NCI-H146 (cell line): ENCODE results near the gene PLCB4.
"Not testable (repeated sequence)": the region's sequence is repeated elsewhere in the genome, so short reads cannot be mapped to it uniquely, and the experiment has no call there.

Experiments used
- DNase-seq: peaks from one replicate; lab custom pipeline; 2025; lab: John Stamatoyannopoulos, UW

Gene PLCB4

DNA sequence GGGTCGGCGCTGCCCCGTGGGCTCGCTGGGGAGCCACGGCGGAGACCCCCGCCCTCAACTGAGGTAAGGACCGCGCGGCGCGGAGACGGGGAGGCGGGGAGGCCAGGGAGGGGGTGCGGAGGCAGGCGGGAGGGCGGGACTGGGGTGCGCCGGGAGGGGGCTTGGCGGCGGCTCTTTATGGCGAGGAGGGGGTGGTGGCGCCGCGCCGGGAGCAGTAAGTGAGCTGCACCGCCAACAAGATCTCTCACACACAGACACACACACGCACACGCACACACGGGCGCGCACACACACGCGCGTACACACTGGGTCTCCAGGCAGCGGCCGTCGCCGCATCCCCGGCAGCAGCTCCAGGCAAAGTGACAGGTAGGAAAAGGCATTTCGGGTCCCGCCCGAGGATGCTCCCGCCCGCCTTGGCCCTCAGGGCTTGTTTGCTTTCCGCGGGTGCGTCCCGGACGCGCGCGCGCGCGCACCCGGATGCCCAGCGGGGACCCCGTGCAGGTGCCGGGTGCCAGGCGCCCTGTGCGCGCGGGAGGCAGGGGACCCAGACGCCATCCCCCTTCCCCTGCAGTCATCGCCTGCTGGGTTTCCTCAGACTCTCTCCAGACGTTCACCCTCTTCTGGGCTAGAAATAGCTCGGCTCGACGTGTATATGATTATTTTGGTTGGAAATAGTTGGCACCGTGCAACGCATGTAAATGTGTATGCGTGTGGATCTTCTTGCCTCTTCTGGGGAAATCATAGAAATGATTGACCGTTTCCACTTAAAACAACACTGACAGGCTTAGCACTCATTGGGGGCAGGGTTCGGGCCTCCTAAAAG is at the start of gene PLCB4:
TSS of gene PLCB4 (plus strand) at position 247 of the 823 bp plus-strand sequence. CDS start 238,728 bp downstream, outside the sequence.
- DNase-seq = peak; percentile 93

DNA sequence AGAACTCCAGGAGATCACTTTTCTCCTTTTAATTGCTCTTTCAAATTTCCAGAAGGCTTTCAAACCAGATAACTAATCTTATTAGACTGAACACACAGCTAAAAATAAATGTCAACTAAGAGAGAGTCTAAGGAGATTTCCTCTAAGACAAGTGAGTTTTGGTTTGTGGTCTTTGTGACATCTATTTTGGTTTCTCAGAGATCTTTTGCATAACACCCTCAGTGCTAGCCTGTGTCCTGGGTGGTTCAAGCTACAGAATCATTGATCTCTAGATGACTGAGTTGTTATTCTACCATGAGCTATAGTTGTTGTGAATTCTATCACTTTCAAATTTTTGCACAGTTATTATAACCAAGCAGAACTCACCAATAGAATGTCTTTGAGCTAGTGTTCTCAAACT is 49.1 kb upstream of the PLCB4 start:
- no peak for DNase-seq

DNA sequence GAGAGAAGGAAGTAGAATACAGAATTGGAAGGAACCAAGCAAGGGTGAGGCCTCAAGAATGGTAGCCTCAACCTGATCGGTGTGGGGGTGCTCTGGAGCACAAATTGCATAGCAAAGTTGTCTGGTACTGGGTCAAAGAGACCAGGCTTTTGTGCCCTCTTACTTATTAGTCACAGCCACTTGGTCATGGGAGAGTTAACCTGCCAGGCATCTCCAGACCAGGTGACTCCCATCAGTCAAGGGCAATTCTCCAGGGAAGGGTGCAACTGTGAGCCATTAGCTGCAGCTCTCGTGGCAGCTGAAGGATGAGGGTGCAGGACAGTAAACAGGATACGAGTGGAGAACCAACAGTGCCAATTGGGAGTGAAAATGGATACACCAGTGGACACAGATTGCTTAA is 47.7 kb upstream of the PLCB4 start:
- no peak for DNase-seq

DNA sequence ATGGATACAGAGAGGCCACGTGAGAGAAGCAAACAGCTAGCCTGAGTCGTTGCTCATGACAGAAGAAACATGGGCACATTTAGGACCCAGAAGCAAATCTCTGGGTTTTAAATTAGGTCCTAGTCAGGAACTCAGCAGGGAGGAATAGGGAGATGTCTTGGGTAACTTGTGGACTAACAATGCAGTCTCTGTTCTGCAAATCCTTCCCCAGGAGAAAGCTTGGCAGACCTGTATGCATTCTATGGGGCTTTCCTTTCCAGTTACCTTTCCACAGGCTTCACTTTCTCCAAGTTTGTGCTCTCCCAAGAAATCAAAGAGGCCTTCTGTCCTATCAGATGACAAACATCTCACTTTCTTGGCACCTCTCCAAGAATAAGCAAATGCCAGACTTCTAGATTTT is 47.2 kb upstream of the PLCB4 start:
- DNase-seq = no peak

DNA sequence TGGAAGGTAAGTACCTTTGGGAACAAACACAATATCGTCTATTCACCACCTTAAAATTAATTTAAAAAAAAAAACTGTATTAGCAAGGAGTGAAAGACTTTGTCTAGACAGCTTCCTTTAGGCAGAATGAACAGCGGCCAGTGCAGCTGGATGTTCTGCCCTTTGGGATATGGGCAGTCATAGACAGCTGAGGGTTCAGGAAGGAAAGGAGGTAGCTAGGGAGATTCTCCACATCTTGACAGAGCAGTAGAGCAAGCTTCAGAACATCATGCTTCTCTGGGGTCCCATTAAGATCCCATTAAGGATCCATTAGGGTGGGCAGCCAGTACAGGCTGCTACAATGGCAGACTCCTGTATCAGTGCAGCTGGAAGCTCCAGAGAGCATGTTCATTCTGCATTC is 46.5 kb upstream of the PLCB4 start:
- no peak for DNase-seq

DNA sequence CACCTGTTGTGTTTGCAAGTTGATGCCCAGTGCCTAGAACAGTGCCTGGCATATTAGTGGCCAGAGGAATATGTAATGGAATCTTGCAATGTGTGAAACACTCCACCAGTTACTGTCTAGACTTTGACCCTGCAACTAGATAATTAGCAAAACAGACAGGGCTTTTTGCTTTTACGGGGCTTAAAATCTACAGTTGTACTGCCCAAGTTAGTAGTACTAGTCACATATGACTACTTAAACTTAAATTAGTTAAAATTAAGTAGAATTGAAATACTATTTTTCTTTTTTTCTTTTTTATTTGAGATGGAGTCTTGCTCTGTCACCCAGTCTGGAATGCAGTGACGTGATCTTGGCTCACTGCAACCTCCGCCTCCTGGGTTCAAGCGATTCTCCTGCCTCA is 44.3 kb upstream of the PLCB4 start:
- DNase-seq = no peak

GRCh38 chr20:9025011-9025410 is 43.9 kb upstream of the PLCB4 start:
- DNase-seq = no peak

GRCh38 chr20:9025643-9026042 is 43.2 kb upstream of the PLCB4 start:
- DNase-seq = no peak

- DNase-seq = no peak
These were observed 41.3 kb upstream of the PLCB4 start for GRCh38 chr20:9027626-9028025.

GRCh38 chr20:9028419-9028818 is 40.5 kb upstream of the PLCB4 start:
- DNase-seq = no peak

GRCh38 chr20:9031991-9032390 is 36.9 kb upstream of the PLCB4 start:
- no peak for DNase-seq

- DNase-seq = no peak
These were observed 36.1 kb upstream of the PLCB4 start for GRCh38 chr20:9032758-9033157.

DNA sequence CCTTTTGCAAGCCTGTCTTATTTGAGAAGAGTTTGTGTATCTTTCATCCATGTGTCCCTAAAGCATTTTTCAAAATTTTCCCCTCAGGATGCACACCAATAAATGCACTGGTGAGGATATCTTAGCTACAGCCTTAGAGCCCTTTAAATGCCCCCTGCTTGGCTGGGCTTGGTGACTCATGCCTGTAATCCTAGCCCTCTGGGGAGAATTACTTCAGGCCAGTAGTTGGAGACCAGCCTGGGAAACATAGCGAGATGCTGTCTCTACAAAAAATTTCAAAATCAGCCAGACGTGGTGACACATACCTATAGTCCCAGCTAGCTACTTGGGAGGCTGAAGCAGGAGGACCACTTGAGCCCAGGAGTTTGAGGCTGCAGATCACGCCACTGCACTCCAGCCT is 33.8 kb upstream of the PLCB4 start:
- DNase-seq = no peak

DNA sequence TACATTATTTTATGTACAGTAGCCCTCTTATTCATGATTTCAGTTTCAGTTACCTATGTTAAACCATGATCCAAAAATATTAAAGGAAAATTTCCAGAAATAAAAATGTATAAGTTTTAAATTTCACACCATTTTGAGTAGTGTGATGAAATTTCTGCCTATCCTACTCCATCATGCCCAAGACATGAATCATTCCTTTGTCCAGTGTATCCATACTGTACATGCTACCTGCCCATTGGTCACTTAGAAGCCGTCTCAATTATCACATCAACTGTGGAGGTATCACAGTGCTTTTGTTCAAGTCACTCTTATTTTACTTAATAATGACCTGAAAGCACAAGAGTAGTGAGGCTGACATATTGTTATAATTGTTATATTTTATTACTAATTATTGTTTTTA is 32.3 kb upstream of the PLCB4 start:
- no peak for DNase-seq

- DNase-seq = no peak
These were observed 29.9 kb upstream of the PLCB4 start for GRCh38 chr20:9038791-9039535.

DNA sequence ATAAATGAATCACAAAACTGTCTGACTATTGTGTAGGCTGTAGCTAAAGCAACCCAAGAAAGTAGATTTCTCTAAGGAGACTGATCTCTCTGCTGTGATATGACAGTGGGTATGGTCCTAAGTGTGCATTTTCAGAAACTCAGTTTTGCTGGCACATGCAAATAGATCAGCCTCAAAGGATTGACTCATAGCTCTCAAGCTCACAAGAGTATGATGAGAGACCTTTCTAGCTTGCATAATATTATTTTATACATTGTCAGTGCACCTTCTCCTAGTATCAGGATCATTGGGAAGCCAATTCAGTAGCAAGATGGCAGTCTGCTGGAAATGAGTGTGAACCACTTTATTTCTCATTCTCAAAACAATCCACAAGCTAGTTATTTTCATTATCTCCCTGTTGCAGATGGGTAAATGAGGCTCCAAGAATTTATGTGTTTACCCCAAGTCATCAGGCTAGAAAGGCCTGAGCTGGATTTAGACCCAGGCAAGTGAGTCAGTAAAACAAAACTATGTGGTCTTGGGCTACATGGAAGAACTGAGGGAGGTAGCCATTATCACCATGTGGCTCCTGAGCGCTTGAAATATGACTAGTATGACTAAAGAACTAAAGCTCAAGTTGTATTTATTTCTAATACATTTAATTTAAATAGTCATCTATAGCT is 27.9 kb upstream of the PLCB4 start:
- DNase-seq = no peak

DNA sequence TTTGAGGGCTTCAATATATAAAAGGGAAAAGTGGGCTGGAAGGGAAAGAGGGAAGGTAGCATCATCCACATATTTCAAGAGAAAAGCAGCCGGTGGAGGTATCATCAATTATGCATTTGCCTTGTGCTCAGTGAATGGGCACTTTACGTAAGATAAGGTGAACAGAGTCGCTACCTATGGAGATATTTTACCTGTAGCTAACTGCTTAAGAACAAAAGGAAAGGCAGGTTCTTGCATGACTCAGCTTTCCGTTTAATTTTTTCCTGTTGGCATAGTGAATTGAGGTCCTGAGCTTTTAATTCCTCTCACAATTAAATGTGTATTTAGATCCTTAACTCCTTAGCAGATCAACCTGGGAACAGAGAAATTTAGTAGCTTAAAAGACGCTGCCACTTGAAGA is 25.5 kb upstream of the PLCB4 start:
- peak; percentile 60 for DNase-seq

DNA sequence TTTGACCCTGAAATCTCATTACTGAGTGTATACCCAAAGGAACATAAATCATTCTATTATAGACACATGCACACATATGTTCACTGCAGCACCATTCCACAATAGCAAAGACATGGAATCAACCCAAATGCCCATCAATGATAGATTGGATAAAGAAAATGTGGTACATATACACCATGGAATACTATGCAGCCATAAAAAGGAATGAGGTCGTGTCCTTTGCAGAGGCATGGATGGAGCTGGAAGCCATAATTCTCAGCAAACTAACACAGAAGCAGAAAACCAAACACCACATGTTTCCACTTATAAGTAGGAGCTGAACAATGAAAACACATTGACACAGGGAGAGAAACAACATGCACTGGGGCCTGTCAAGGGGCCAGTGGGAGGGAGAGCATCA is 21.0 kb upstream of the PLCB4 start:
- DNase-seq = not testable (repeated sequence)

GRCh38 chr20:9051508-9051907 is 17.4 kb upstream of the PLCB4 start:
- no peak for DNase-seq

GRCh38 chr20:9052136-9052535 is 16.8 kb upstream of the PLCB4 start:
- no peak for DNase-seq

DNA sequence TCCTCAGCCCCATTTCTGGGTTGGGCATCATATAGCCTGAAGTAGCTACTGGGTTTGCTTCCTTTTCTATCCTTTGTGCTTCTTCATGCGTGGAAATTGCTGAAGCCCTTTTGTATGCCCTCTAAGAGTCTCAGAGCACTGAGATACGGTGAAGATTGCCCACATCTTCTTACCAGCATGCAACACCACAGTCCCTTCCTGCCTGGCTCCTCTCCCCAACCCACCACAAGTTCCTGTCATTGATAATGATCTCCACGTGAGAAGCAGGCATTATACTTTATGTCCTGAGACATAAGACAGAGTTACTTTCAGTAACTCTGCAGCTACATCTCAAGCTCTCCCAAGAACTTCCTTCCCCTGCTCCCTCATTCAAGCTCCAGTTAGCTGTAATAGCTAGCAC is 15.8 kb upstream of the PLCB4 start:
- no peak for DNase-seq

- no peak for DNase-seq
These were observed 14.7 kb upstream of the PLCB4 start for GRCh38 chr20:9054176-9054575.

DNA sequence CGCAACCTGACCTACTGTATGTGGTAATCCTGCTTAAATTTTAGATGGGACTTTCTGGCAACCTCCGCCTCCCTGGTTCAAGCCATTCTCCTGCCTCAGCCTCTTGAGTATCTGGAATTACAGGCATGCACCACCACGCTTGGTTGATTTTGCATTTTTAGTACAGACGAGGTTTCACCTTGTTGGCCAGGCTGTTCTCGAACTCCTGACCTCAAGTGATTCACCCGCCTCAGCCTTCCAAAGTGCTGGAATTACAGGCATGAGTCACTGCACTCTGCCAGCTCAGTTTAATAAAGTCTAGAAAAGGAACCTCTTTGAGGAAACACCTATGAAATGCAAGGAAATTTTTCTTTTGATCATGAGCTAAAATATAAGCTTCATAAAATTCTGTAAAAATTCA is 9.0 kb upstream of the PLCB4 start:
- no peak for DNase-seq
